Measurements from ENCODE around the gene CFAP92.

CFAP92 gene

GRCh38 chr3:129023008-129023358 lies 29.1 kb upstream of the CFAP92 start:
- TF ChIP-seq CTCF (IDR thresholded peaks at IDR 0.05): no peak

GRCh38 chr3:129022114-129023007 lies 28.5 kb upstream of the CFAP92 start:
- TF ChIP-seq CTCF (IDR thresholded peaks at IDR 0.05): no peak

GRCh38 chr3:129021140-129021551 lies 27.3 kb upstream of the CFAP92 start:
- no peak for TF ChIP-seq CTCF (IDR thresholded peaks at IDR 0.05)

GRCh38 chr3:129020691-129021090 lies 26.8 kb upstream of the CFAP92 start:
- TF ChIP-seq CTCF (IDR thresholded peaks at IDR 0.05): no peak

- TF ChIP-seq CTCF (IDR thresholded peaks at IDR 0.05): no peak
These were observed 25.4 kb upstream of the CFAP92 start for GRCh38 chr3:129019266-129019665.

GRCh38 chr3:129018751-129019150 lies 24.9 kb upstream of the CFAP92 start:
- no peak for TF ChIP-seq CTCF (IDR thresholded peaks at IDR 0.05)

GRCh38 chr3:129018271-129018670 lies 24.4 kb upstream of the CFAP92 start:
- no peak for TF ChIP-seq CTCF (IDR thresholded peaks at IDR 0.05)
